OCI-LY3 (cell line): ENCODE data around the gene MAPKAPK5.

Experiments used
- EZH2phosphoT487 ChIP-seq: fragments of 200-600 bp; shearing (Covaris generic); IDR thresholded peaks from 2 replicates; pipeline ENCODE4 v1.6.1; 2018; ENCODE audit warnings: antibody characterized with exemption, mixed run types, low read depth
- TF ChIP-seq, protein P1 (sequence below): fragments of 200-600, 300-600 bp; sonication (generic); IDR thresholded peaks from 2 replicates; pipeline ENCODE4 v1.5.1; 2014; ENCODE audit warnings: antibody characterized with exemption, low read length, low read depth

DNA sequence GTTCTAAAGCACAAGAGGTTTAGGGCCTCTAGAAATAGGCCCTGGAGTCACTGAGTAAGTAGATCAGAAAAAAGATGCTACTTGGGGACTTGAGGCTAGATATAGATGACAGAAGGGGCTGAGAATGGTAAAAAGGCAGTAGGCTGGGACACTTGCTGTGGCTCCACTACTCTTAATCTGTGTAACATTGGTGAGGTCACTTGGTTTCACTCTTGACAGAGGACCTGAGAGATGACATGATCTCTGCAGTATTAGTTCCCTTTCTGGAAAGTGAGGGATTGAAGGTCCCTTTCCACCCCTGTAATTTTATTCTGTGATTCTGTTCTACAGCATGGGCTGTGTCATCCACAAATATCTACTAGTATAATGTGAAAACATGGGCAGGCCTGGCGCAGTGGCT is 39.7 kb downstream of the MAPKAPK5 start:
- TF ChIP-seq, protein P1, sequence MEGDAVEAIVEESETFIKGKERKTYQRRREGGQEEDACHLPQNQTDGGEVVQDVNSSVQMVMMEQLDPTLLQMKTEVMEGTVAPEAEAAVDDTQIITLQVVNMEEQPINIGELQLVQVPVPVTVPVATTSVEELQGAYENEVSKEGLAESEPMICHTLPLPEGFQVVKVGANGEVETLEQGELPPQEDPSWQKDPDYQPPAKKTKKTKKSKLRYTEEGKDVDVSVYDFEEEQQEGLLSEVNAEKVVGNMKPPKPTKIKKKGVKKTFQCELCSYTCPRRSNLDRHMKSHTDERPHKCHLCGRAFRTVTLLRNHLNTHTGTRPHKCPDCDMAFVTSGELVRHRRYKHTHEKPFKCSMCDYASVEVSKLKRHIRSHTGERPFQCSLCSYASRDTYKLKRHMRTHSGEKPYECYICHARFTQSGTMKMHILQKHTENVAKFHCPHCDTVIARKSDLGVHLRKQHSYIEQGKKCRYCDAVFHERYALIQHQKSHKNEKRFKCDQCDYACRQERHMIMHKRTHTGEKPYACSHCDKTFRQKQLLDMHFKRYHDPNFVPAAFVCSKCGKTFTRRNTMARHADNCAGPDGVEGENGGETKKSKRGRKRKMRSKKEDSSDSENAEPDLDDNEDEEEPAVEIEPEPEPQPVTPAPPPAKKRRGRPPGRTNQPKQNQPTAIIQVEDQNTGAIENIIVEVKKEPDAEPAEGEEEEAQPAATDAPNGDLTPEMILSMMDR: no peak
- TF ChIP-seq EZH2phosphoT487: no peak
